Stimulated activated CD8-positive, alpha-beta memory T cell treated with anti-CD3 and anti-CD28 coated beads, Interleukin-4, amount 100 ng/mL, for 48 hours (primary cell): ENCODE data around the gene RGS3.

Source experiments
- DNase-seq: peaks from one replicate; pipeline ENCODE4 v3.0.0-alpha.2; 2020

RGS3 gene

DNA sequence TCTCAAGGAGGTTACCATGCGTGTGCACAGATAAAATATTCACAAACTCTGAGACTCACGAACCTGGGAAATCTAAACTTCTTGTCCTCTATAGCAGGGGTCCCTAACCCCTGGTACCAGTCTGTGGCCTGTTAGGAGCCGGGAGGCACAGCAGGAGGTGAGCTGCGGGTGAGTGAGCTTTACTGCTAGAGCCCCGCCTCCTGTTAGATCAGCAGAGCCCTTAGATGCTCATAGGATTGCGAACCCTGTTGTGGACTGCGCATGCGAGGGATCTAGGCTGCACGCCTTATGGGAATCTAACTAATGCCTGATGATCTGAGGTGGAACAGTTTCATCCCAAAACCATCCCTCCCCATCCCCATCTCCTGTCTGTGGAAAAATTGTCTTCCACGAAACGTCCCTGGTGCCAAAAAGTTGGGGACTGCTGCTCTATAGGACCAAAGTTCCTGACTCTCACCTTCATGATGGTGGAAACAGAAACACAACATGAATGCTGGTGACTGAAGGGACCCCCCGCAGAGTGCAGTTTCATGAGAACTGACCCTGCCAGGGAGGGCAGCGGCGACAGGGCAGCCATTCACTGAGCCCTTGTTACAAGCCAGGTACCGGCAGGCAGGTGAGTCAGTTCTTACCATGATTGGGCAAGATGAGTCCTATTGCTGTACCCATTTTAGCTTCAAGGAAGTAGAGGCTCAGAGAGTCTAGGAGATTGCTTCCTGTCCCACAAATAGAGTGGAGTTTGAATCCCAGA lies 181.9 kb downstream of the RGS3 start:
- no peak for DNase-seq

- no peak for DNase-seq
Measured at GRCh38 chr9:113645978-113646253, 182.4 kb downstream of the RGS3 start.

GRCh38 chr9:113646491-113646890 lies 183.0 kb downstream of the RGS3 start:
- no peak for DNase-seq
